H1 (cell line): ENCODE data around the gene HOTAIR. TPM values are rescaled to one million over a fixed set of nuclear protein-coding genes. Genes with fewer than 3 reads are reported as not detected.

Experiments
- CTCF ChIA-PET: fragments of 300-600 bp; sonication (Branson Sonifier 250); formaldehyde crosslinking; loops from one replicate; lab custom pipeline; 2021; ENCODE audit not compliant: partially characterized antibody; lab: Charles Lee
- POLR2A ChIA-PET: fragments of 300-600 bp; sonication (Branson Sonifier 250); formaldehyde crosslinking; loops from one replicate; lab custom pipeline; 2021; ENCODE audit warnings: inconsistent platforms; ENCODE audit not compliant: partially characterized antibody; lab: Charles Lee
- DNase-seq, 2 experiments: peaks; one replicate each; pipeline versions ENCODE4 v3.0.0 to v3.0.0-alpha.2; 2010 to 2022; ENCODE audit warnings: low spot score in 2 of 2, low read depth in 1 of 2, mixed read lengths in 1 of 2
- FAIRE-seq: peaks from 2 replicates; lab custom pipeline; 2011; peaks lifted over from hg19 to GRCh38; lab: Jason Lieb, UNC
- H2AFZ ChIP-seq: 2 replicates; pipeline ENCODE4 v1.8.1; 2012; ENCODE audit warnings: low read length, inconsistent platforms
- H2AK5ac ChIP-seq: 2 replicates; pipeline ENCODE4 v1.6.1; 2013; ENCODE audit warnings: low read depth, low read length
- H2BK120ac ChIP-seq: replicated peaks from 2 replicates; pipeline ENCODE3; 2013; ENCODE audit warnings: low read depth, low read length, inconsistent platforms
- H2BK12ac ChIP-seq: 2 replicates; pipeline ENCODE4 v1.6.1; 2013; ENCODE audit warnings: low read depth, low read length
- H2BK15ac ChIP-seq: 2 replicates; pipeline ENCODE4 v1.6.1; 2013; ENCODE audit warnings: low read length
- H2BK20ac ChIP-seq: 2 replicates; pipeline ENCODE4 v1.6.1; 2013; ENCODE audit warnings: low read length
- H2BK5ac ChIP-seq: 2 replicates; pipeline ENCODE4 v1.6.1; 2013; ENCODE audit warnings: low read depth, low read length
- H3K14ac ChIP-seq: 2 replicates; pipeline ENCODE4 v1.6.1; 2013; ENCODE audit warnings: inconsistent platforms; ENCODE audit not compliant: insufficient read length
- H3K18ac ChIP-seq: 2 replicates; pipeline ENCODE4 v1.6.1; 2013; ENCODE audit warnings: low read length; ENCODE audit errors: extremely low read depth
- H3K23ac ChIP-seq: 2 replicates; pipeline ENCODE4 v1.6.1; 2013; ENCODE audit warnings: inconsistent platforms; ENCODE audit not compliant: insufficient read length
- H3K23me2 ChIP-seq: 2 replicates; pipeline ENCODE4 v1.6.1; 2013; ENCODE audit warnings: low read depth, low read length
- H3K27ac ChIP-seq: 2 replicates; pipeline ENCODE4 v1.6.1; 2011; ENCODE audit warnings: low read depth, low read length, inconsistent platforms
- H3K27me3 ChIP-seq, 4 experiments: replicated peaks in 1 of 4; 1 replicate in 1 of 4; 2 replicates in 3 of 4; pipeline versions ENCODE4 v1.6.1 to v1.8.1; 2011 to 2013; ENCODE audit warnings: low read length in 3 of 4, mild to moderate bottlenecking in 3 of 4, inconsistent platforms in 2 of 4, mixed read lengths in 2 of 4, moderate library complexity in 1 of 4; ENCODE audit not compliant: control insufficient read depth in 3 of 4, insufficient read depth in 3 of 4; ENCODE audit errors: extremely low read depth in 1 of 4
- H3K36me3 ChIP-seq, 4 experiments: 2 replicates each; pipeline versions ENCODE4 v1.6.1 to v1.8.1; 2011 to 2013; ENCODE audit warnings: mild to moderate bottlenecking in 4 of 4, low read length in 3 of 4, moderate library complexity in 2 of 4, control low read depth in 1 of 4, inconsistent platforms in 1 of 4; ENCODE audit not compliant: insufficient read depth in 4 of 4, control insufficient read depth in 2 of 4
- H3K4ac ChIP-seq: replicated peaks from 2 replicates; pipeline ENCODE3; 2013; ENCODE audit warnings: low read length, low read depth, mixed read lengths, inconsistent platforms; ENCODE audit not compliant: insufficient read length
- H3K4me1 ChIP-seq, 4 experiments: replicated peaks in 1 of 4; 1 replicate in 1 of 4; 2 replicates in 3 of 4; pipeline versions ENCODE4 v1.6.1 to v1.8.1; 2011 to 2013; ENCODE audit warnings: low read length in 3 of 4, inconsistent platforms in 2 of 4, mixed read lengths in 1 of 4; ENCODE audit not compliant: insufficient read depth in 4 of 4, control insufficient read depth in 3 of 4
- H3K4me2 ChIP-seq, 2 experiments: 2 replicates each; pipeline versions ENCODE4 v1.6.1 to v1.8.1; 2011 to 2013; ENCODE audit warnings: low read depth in 2 of 2, low read length in 2 of 2, control low read depth in 1 of 2, inconsistent platforms in 1 of 2, mild to moderate bottlenecking in 1 of 2; ENCODE audit not compliant: insufficient read depth in 1 of 2
- H3K4me3 ChIP-seq, 4 experiments: fragments of 200-600, 300-600 bp in 1 of 4; sonication (generic), shearing (Covaris generic), sonication (Bioruptor Twin) in 1 of 4; 2 replicates each; pipeline versions ENCODE4 v1.5.1 to v1.8.1; 2011 to 2016; ENCODE audit warnings: low read length in 4 of 4, low read depth in 3 of 4, control low read depth in 2 of 4, inconsistent platforms in 2 of 4, mild to moderate bottlenecking in 2 of 4, mixed read lengths in 1 of 4, moderate library complexity in 1 of 4; ENCODE audit not compliant: insufficient read depth in 2 of 4; ENCODE audit errors: extremely low read depth in 1 of 4
- H3K56ac ChIP-seq: replicated peaks from 2 replicates; pipeline ENCODE3; 2013; ENCODE audit warnings: low read depth, mild to moderate bottlenecking, mixed read lengths, low read length, inconsistent platforms; ENCODE audit not compliant: insufficient read length
- H3K79me1 ChIP-seq: 2 replicates; pipeline ENCODE4 v1.6.1; 2013; ENCODE audit warnings: low read depth, low read length, control low read depth
- H3K79me2 ChIP-seq, 2 experiments: 2 replicates each; pipeline versions ENCODE4 v1.6.1 to v1.8.1; 2012 to 2013; ENCODE audit warnings: low read length in 2 of 2, mild to moderate bottlenecking in 2 of 2, inconsistent platforms in 1 of 2; ENCODE audit not compliant: insufficient read depth in 2 of 2, control insufficient read depth in 1 of 2
- H3K9ac ChIP-seq, 4 experiments: replicated peaks in 1 of 4; 1 replicate in 1 of 4; 2 replicates in 3 of 4; pipeline versions ENCODE4 v1.6.1 to v1.8.1; 2011 to 2013; ENCODE audit warnings: low read depth in 3 of 4, low read length in 3 of 4, control low read depth in 2 of 4, mild to moderate bottlenecking in 2 of 4, moderate library complexity in 2 of 4, inconsistent platforms in 1 of 4; ENCODE audit errors: extremely low read depth in 1 of 4
- H3K9me3 ChIP-seq, 2 experiments: 2 replicates each; pipeline versions ENCODE4 v1.6.1 to v1.8.1; 2012 to 2013; ENCODE audit warnings: mild to moderate bottlenecking in 2 of 2, moderate library complexity in 2 of 2, control low read depth in 1 of 2, inconsistent platforms in 1 of 2, low read depth in 1 of 2, low read length in 1 of 2, mixed read lengths in 1 of 2; ENCODE audit not compliant: insufficient read depth in 2 of 2
- H4K20me1 ChIP-seq, 2 experiments: replicated peaks in 1 of 2; 2 replicates each; pipeline versions ENCODE3 to v1.8.1; 2011 to 2013; ENCODE audit warnings: inconsistent platforms in 2 of 2, low read length in 2 of 2, mild to moderate bottlenecking in 1 of 2; ENCODE audit not compliant: insufficient read depth in 2 of 2, control insufficient read depth in 1 of 2
- H4K5ac ChIP-seq: 2 replicates; pipeline ENCODE4 v1.6.1; 2013; ENCODE audit warnings: low read length, low read depth, mixed read lengths, inconsistent platforms; ENCODE audit not compliant: insufficient read length
- H4K8ac ChIP-seq: 2 replicates; pipeline ENCODE4 v1.8.0; 2013; ENCODE audit warnings: mild to moderate bottlenecking, moderate library complexity, low read length, inconsistent platforms; ENCODE audit not compliant: insufficient read depth; ENCODE audit errors: extremely low read depth
- H4K91ac ChIP-seq: replicated peaks from 2 replicates; pipeline ENCODE3; 2013; ENCODE audit warnings: low read length, mixed read lengths, inconsistent platforms; ENCODE audit not compliant: insufficient read length
- ASH2L ChIP-seq: fragments of 200-600, 300-600 bp; sonication (generic); IDR thresholded peaks from one replicate; pipeline ENCODE4 v1.7.1; 2017; ENCODE audit warnings: low read length
- JUND ChIP-seq: IDR thresholded peaks from 2 replicates; pipeline ENCODE4 v1.6.1; 2011; ENCODE audit warnings: mild to moderate bottlenecking, improper control_type of control experiment, low read length
- KDM1A ChIP-seq: fragments of 200-600, 300-600 bp; sonication (generic); IDR thresholded peaks from 2 replicates; pipeline ENCODE4 v1.7.1; 2016; ENCODE audit warnings: mild to moderate bottlenecking, low read length, borderline replicate concordance
- POU5F1 ChIP-seq: IDR thresholded peaks from 2 replicates; pipeline ENCODE4 v1.6.1; 2011; ENCODE audit warnings: low read depth, mild to moderate bottlenecking, low read length, moderate library complexity
- SIN3A ChIP-seq, 2 experiments: IDR thresholded peaks in 1 of 2; conservative IDR thresholded peaks in 1 of 2; 2 replicates each; pipeline ENCODE4 v1.6.1; 2011 to 2012; ENCODE audit warnings: low read length in 2 of 2, improper control_type of control experiment in 1 of 2, low read depth in 1 of 2, mild to moderate bottlenecking in 1 of 2
- SIRT6 ChIP-seq: IDR thresholded peaks from one replicate; pipeline ENCODE4 v1.7.1; 2012; ENCODE audit warnings: low read length, inconsistent platforms
- SP2 ChIP-seq: IDR thresholded peaks from 2 replicates; pipeline ENCODE4 v1.6.1; 2012; ENCODE audit warnings: mild to moderate bottlenecking, low read length, inconsistent platforms
- SUZ12 ChIP-seq: fragments of 200-600 bp; sonication (generic); IDR thresholded peaks from 2 replicates; pipeline ENCODE4 v1.6.1; 2012; ENCODE audit warnings: mild to moderate bottlenecking, inconsistent platforms, low read length, moderate library complexity, mixed read lengths
- ZNF274 ChIP-seq: IDR thresholded peaks from 2 replicates; pipeline ENCODE4 v1.7.0; 2012; ENCODE audit warnings: low read length, borderline replicate concordance; ENCODE audit errors: extremely low read depth
- WGBS, 2 experiments: shearing (Covaris generic) in 1 of 2; methylation state at CpG; one replicate each; pipeline versions ENCODE4 v1.1.6 to v1.1.7; 2013 to 2015; ENCODE audit warnings: low lambda C conversion rate in 2 of 2, mixed read lengths in 2 of 2, inconsistent platforms in 1 of 2, low coverage in 1 of 2, missing lambda C conversion rate in 1 of 2; ENCODE audit not compliant: insufficient replicate concordance in 2 of 2, insufficient coverage in 1 of 2, insufficient read length in 1 of 2; ENCODE audit errors: extremely low coverage in 1 of 2, missing lambda C conversion rate in 1 of 2; 5-methylcytosine and 5-hydroxymethylcytosine counted together
- polyA plus RNA-seq, 7 experiments: library from polyadenylated mRNA; depleted of rRNA in 3 of 7; stranded (reverse) in 5 of 7; unstranded in 2 of 7; fragments of >200 nt in 5 of 7; fragments of 200-250 nt in 2 of 7; gene quantifications; 1 replicate in 5 of 7; 2 replicates in 1 of 7; 4 replicates in 1 of 7; pipeline versions ENCODE4 v1.2.1 to v1.2.3, GENCODE V29; 2011 to 2013; ENCODE audit warnings: missing spikeins in 2 of 7, mixed read lengths in 2 of 7
- total RNA-seq: library from RNA; stranded (reverse); fragmentation: NEBNext Ultra II Directional; extraction: Animal tissue kit (Norgen Biotek cat#: 25700); gene quantifications from 2 replicates; pipeline ENCODE4 v1.2.1, GENCODE V29; 2021
- TF ChIP-seq, protein P1 (sequence below): IDR thresholded peaks from 2 replicates; pipeline ENCODE4 v1.6.1; 2012; ENCODE audit warnings: low read length, inconsistent platforms

Gene HOTAIR
- total and polyA plus RNA-seq, 2 of the 8 experiments (the other 6 are each of a cell fraction or from before 2014, with no cell fraction given), result not detected

DNA sequence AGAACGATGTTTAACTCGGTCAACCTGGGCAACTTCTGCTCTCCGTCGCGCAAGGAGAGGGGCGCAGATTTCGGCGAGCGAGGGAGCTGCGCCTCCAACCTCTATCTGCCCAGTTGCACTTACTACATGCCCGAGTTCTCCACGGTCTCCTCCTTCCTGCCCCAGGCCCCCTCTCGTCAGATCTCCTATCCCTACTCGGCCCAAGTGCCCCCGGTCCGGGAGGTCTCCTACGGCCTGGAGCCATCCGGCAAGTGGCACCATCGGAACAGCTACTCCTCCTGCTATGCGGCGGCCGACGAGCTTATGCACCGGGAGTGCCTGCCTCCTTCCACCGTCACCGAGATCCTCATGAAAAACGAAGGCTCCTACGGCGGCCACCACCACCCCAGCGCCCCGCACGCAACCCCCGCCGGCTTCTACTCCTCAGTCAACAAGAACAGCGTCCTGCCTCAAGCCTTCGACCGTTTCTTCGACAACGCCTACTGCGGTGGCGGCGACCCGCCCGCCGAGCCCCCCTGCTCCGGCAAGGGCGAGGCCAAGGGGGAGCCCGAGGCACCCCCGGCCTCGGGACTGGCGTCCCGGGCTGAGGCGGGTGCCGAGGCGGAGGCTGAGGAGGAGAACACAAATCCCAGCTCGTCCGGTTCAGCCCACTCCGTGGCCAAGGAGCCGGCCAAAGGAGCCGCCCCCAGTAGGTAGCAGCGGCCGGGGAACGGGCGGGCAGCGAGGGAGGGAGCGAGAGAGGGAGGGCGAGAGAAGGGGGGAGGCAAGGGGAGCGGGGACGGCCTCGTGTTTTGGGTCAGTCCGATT, 1.3 kb downstream of the HOTAIR start:
- no peak overlapping the region for H4K91ac ChIP-seq
- H3K23ac ChIP-seq, result no peak overlapping the region
- H4K8ac ChIP-seq, result peak overlapping the region; percentile 35; the same call in 1 of the 2 replicates
- peak overlapping the region; percentile 60 for H3K18ac ChIP-seq
- H2BK5ac ChIP-seq, result no peak overlapping the region
- H3K4me2 ChIP-seq, result peak overlapping the region; percentile 29 to 65
- H3K4me1 ChIP-seq, result peaks cover 0 to 10% (median 4%) of the 10 kb centered on the region in 4 experiments; a peak in 5 of 7 replicates
- peaks cover 1% of the 10 kb centered on the region; the same call in 1 of the 2 replicates for H3K23me2 ChIP-seq
- no peak overlapping the region for H2BK20ac ChIP-seq
- H3K79me2 ChIP-seq, result no peaks in the 10 kb centered on the region
- peak overlapping the region in 2 of 4 experiments; percentile 5 to 50; a peak in 4 of 8 replicates for H3K4me3 ChIP-seq
- H4K20me1 ChIP-seq, result peaks cover 14 to 22% of the 10 kb centered on the region in 2 experiments
- no peak overlapping the region for H2AFZ ChIP-seq
- no peak overlapping the region for H3K4ac ChIP-seq
- no peak overlapping the region for H3K14ac ChIP-seq
- H4K5ac ChIP-seq, result no peak overlapping the region
- no peak for DNase-seq
- H3K79me1 ChIP-seq, result no peaks in the 10 kb centered on the region
- no peak overlapping the region for H2BK120ac ChIP-seq
- ChIA-PET POLR2A (interaction anchor here (1.0 to 1.4 kb wide), 3 partner anchors 12 to 107 kb away, joined by 3 to 4 read pairs (median 4); no protein-coding TSS in a partner anchor), CTCF (interaction anchor here (0.9 to 2.8 kb wide), 5 partner anchors 14 to 50 kb away, joined by 3 to 13 read pairs (median 3); no protein-coding TSS in a partner anchor)
- H3K9ac ChIP-seq, result no peak overlapping the region
- H2AK5ac ChIP-seq, result no peak overlapping the region
- H3K36me3 ChIP-seq, result peaks cover 0 to 3% (median 0%) of the 10 kb centered on the region in 4 experiments; a peak in 1 of 8 replicates
- H3K56ac ChIP-seq, result no peak overlapping the region
- no peak for FAIRE-seq
- H2BK15ac ChIP-seq, result no peak overlapping the region
- peaks cover 99 to 100% (median 100%) of the 10 kb centered on the region in 4 experiments for H3K27me3 ChIP-seq
- 0 out of 4 replicates have a peak, but pooled peaks cover 0 to 2% of the 10 kb centered on the region in 2 experiments for H3K9me3 ChIP-seq
- 8% methylated on average over 28 of the region's 71 CpGs; no CpG with 5 or more reads in 1 of the 2 experiments for WGBS, 2 experiments
- no peak overlapping the region for H3K27ac ChIP-seq
- H2BK12ac ChIP-seq, result peak overlapping the region; percentile 68
- TF ChIP-seq KDM1A (no peak), POU5F1 (no peak), ZNF274 (no peak), SIRT6 (no peak), JUND (no peak), SIN3A (conservative IDR thresholded peaks at IDR 0.05 in 1 of 2, IDR thresholded peaks at IDR 0.05 in 1 of 2; ENCODE audit: low read depth in 1 of 2, low read length in 2 of 2) (no peak), ASH2L (no peak), SP2 (no peak), SUZ12 (peak; percentile 96)
- TF ChIP-seq, protein P1, sequence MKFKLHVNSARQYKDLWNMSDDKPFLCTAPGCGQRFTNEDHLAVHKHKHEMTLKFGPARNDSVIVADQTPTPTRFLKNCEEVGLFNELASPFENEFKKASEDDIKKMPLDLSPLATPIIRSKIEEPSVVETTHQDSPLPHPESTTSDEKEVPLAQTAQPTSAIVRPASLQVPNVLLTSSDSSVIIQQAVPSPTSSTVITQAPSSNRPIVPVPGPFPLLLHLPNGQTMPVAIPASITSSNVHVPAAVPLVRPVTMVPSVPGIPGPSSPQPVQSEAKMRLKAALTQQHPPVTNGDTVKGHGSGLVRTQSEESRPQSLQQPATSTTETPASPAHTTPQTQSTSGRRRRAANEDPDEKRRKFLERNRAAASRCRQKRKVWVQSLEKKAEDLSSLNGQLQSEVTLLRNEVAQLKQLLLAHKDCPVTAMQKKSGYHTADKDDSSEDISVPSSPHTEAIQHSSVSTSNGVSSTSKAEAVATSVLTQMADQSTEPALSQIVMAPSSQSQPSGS, result no peak
